ENCODE results near the gene EXTL2.

DNA sequence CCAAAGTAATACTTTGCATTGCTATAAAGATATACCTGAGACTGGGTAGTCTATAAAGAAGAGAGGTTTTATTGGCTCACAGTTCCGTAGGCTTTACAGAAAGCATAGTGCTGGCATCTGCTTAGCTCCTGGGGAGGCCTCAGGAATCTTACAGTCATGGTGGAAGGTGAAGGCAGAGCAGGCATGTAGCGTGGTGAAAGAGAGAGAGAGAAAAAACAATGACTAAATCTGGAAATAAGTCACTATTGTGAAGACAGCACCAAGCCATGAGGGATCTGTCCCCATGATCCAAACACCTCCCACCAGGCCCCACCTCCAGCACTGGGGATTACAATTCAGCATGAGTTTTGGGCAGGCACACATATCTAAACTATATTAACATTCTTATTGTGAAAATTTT, 31.6 kb upstream of the EXTL2 start:
- TF ChIP-seq SIN3A (IDR thresholded peaks at IDR 0.05; ENCODE audit: low read depth, low read length) = no peak
- TF ChIP-seq BHLHE40 (IDR thresholded peaks at IDR 0.05; ENCODE audit: borderline replicate concordance in 1 of 2, low read depth in 2 of 2, low read length in 1 of 2) = no peak
- TF ChIP-seq POLR2AphosphoS5 (IDR thresholded peaks at IDR 0.05; ENCODE audit: low read length) = no peak
